Renal cortex interstitium (tissue), 11 donors: ENCODE results near the gene STRA8. TPM values are rescaled to one million over a fixed set of nuclear protein-coding genes. Genes with fewer than 3 reads are reported as not detected.
"Not testable (repeated sequence)": the region's sequence is repeated elsewhere in the genome, so short reads cannot be mapped to it uniquely, and the experiment has no call there.

Source experiments
- DNase-seq, 11 donors: peaks; one replicate each; pipeline ENCODE4 v3.0.0-alpha.2; 2013; ENCODE audit warnings: low read depth in 9 of 11, low spot score in 4 of 11; ENCODE audit errors: extremely low read depth in 1 of 11
- polyA plus RNA-seq, 3 donors: library from polyadenylated mRNA; unstranded; fragments of 120-200 nt; gene quantifications; one replicate each; pipeline ENCODE4 v1.2.1, GENCODE V29; 2013; ENCODE audit not compliant: insufficient read length in 3 of 3

Gene STRA8
- polyA plus RNA-seq, 3 donors, result 0.17 to 0.33 (median 0.30) TPM

DNA sequence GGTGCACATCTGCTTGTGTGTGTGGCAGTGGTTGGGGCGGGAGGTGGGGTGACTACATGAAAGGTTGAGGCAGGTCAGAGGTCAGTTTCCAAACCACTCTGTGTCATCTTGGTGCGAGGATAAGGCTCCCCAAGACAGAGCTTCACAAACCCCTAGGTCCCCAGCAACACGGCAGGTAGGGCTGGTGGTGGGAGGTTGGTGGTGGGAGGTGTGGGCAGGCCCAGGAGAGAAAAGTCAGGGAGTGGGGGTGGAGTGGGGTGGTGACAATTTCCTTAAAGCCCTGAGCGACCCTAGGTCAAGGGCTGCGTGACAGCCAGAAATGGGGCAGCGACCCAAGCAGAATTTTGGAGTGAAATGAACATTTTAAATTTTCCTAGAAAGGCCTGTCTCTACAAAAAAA lies 1.6 kb upstream of the STRA8 start:
- no peak for DNase-seq

DNA sequence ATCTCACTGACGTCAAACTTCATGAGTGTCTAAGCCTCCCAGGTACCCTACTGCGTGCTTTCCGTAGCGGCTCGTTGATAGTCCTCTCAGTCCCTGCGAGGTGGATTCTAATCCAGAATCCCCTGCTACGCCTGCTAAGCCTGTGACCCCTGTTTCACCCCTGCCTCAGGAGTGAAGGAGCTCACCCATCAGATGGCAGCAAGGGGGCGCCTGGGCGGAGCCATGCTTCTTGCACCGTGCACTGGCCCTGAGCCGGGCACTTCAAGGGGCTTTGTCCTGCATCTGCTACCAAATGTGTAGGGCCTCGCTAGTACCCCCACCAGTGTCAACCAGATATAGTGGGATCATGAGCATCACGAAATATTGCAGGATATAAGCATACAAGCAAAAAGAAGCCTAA lies 918 bp upstream of the STRA8 start:
- DNase-seq, result no peak

DNA sequence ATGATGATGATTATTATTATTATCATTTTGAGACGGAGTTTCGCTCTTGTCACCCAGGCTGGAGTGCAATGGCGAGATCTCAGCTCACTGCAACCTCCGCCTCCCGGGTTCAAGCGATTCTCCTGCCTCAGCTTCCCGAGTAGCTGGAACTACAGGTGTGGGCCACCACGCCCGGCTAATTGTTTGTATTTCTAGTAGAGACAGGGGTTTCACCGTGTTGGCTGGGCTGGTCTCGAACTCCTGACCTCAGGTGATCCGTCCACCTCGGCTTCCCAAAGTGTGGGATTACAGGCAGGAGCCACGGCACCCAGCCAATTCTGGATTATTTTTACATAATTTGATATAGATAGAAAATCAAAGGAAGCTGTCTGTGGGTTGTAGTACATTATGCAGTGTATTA lies 457 bp downstream of the STRA8 start:
- not testable (repeated sequence) for DNase-seq

DNA sequence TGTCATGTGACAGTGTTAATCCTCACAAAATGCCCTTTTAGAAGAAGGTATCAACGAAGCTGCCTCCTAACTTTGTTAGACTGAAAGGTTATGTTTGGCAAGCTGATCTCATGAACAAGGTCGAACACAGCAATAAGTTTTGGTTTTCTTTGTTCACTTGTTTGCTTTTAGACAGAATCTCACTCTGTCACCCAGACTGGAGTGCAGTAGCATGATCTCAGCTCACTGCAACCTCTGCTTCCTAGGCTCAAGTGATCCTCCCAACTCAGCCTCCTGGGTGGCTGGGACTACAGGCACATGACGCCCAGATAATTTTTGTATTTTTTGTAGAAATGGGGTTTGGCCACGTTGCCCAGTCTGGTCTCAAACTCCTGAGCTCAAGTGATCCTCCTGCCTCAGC lies 1.1 kb downstream of the STRA8 start:
- no peak for DNase-seq

DNA sequence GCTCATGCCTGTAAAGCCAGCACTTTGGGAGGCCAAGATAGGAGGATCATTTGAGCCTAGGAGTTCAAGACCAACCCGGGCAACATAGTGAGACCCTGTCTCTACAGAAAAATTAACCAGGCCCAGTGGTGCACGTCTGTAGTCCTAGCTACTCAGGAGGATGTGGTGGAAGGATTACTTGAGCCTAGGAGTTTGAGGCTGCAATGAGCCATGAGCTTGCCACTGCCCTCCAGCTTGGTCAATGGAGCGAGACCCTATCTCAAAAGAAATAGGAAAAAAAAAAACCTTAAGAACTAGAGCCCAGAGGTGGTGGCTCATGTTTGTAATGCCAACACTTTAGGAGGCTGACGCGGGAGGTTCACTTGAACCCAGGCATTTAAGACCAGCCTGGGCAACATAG lies 2.2 kb downstream of the STRA8 start:
- no peak for DNase-seq

DNA sequence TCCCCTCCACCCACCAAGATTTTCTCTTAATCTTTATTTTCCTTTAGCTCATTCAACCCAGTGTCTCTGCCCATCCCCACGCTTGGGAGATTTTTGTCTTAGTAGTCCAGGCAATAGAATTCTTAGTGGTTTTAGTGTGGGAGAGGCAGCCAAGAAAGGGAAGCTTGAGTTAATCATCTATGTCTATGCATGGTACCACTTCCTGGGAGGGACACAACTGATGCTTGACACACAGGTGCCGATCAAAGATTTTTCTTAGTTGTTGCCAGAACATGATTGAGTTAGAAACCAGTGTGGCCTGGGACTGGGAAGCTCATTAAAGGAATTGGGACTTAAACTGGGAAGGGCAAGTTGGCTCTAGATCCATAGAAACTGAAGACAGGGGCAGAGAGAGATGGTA lies 3.1 kb downstream of the STRA8 start:
- no peak for DNase-seq

DNA sequence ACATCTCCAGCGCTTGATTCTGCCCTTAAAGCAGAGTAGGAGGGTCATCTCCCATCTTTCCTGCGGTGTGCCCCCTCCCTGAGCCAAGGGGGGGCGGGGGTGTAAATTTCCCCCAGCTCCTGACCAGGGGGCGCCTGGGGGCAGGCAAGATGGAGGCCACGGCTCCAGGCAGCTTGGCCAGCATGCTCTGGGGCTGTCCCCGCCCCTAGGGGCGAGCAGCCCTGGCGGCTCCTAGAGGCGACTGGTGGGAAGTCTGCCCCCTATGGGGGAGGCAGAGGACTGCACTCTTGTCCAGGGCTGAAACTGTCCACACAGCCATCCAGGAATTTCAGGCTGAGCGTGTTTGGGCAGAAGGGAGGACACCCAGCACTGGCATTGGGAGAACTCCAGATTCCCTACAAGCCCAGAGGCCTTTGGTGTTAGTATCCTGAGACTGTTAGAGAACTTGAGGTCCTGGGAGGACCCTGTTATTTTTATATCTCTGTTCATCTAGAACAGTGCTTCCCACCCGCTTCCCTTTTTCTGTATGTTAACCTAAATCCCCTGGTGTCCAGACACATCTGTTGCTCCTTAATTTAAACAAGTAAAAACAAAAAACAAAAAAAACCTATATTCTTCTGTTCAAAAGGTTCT lies 4.6 kb downstream of the STRA8 start:
- no peak for DNase-seq

DNA sequence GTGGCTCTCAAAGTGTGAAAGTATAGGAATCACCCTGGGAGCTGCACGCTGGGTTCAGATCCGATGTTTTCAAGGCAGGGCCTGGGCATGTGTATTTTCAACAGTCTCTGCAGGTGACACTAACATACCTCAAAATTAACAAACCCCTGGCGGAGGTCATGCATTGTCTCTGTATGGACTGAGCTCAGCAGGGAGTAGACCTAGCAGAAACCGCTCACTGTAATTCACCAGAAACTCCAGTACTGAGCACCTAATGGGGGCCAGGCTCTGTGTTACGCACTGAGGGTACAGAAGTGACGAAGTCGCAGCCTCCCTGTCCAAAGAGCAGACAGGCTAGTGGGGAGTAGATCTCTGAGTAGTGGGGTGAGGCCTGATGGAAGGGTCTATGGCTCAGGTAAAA lies 5.6 kb downstream of the STRA8 start:
- no peak for DNase-seq

DNA sequence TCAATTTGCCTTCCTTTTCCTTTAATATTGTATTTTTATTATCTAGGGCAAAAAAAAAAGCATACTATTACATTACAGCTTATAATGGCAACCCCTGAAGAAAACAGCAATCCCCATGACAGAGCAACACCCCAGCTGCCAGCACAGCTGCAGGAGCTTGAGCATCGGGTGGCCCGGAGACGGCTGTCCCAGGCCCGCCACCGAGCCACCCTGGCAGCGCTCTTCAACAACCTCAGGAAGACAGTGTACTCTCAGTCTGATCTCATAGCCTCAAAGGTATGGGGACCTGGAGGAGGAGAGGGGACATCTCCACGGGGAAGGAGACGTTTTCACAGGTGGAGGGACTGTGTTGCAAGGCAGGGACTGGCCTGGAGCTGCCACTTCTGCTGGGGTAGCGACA lies 6.8 kb downstream of the STRA8 start:
- no peak for DNase-seq

DNA sequence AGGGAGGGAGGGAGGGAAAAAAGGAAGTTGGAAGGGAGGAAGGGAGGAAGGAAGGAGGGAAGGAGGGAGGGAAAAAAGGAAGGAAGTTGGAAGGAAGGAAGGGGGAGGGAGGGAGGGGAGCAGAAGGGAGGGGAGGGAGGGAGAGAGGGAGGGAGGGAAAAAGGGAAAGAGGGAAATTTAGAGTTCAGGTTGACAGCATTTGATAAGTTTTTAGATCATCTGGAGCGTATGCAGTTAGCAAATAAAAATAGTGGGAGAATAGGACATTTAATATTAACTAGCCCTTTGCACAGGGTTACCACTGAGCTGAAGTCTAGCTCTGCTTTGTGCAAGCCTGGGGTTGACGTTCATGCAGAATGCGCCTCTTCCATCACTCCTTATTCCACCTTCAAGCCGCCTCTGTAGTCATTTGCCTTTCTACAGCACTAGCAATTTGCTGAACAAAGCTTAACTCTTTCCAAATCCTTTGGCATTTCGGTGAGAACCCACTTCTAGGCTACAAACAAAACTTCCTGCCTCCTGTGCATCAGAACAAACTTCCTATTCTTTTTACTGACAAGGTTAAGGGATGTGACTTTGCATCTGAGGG lies 8.6 kb downstream of the STRA8 start:
- no peak for DNase-seq

DNA sequence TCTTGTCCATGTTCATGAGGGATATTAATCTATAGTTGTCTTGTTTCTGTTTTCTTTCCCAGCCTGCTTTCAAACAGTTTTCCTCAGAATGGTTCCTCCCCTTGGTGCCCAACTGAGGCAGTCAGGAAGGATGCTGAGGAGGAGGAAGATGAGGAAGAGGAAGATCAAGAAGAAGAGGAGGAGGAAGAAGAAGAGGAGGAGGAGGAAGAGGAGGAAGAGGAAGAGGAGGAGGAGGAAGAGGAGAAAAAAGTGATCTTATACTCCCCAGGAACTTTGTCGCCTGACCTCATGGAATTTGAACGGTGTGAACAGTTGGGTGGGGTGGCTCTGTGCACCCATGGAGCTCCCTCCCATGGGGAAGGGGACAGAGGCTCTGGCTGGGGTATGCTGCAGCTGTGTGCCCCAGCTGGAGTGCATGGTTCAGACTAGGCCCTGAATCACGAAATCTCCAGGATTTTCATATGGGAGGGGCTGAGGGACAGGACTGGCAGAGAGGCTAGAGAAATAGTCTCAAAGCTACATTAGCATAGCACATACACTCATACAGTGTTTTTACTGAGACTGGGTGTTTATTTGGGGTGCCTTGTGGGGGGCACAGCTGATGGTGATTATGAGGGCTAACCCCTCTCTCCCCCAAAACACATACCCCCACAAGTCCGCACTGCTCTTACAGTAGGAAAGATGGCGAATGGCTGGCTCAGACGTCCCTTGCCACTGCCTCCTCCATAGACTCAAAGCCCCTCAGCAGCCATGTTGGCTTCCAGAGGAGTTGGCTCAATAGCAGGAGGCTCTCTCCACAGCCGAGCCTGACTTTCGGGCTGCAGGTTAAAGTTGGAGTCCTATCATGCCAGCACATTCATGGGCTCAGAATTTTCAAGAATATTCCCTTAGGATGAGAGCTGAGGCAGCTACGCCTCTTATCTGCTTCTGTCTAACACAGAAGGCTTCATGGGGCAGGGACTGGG lies 11.9 kb downstream of the STRA8 start:
- DNase-seq, result no peak

DNA sequence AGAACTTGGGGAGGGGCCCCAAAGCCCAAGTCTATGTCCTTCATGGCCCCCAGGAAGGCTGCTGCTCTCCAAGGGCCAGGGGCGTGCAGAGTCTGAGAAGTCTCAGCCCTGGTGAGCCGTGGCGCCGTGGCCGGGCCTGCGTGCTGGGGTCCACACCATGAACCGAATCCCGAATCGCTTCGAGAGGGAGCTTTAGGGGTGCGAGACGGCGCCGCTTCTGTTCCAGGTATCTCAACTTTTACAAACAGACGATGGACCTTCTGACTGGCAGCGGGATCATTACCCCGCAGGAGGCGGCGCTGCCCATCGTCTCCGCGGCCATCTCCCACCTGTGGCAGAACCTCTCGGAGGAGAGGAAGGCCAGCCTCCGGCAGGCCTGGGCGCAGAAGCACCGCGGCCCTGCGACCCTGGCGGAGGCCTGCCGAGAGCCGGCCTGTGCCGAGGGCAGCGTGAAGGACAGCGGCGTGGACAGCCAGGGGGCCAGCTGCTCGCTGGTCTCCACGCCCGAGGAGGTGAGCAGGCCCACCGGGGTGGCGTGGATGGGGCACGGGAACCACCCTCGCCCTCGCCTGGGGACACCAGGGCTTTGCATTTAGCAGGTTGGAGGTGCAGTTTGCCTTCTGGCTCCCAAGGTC lies 12.7 kb downstream of the STRA8 start:
- DNase-seq, result no peak

DNA sequence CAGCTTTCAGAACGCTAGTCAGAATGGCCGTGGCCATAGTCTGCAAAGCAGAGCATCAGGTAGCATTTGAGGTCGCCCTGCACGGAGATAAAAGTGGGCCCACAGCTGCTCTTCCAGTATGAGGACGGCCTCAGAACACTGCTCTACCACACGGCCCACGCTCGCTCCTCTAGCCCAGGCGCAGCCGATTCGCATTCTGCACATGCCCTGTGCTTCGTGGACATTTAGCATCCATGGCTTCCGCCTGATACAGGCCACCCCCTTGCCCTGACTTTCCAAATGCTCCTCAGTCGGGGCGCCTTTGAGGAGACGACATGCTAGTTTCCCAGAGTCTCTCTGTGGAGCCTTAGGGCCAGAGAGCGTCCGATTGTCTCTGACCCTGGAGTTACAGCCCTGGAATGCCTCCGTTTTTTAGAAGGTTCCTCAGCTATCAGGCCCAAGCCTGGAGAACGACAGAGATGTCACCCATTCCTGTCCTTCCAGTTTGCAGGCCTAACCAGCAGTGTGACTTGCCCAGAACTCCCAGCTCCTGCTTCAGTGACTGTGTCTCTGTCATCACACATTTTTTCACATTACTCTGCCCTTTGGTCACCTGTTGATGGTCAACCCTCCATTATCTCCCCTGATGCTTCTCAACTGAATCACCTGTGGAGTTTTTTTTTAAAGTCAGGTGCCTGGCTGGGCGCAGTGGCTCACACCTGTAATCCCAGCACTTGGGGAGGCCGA lies 14.3 kb downstream of the STRA8 start:
- DNase-seq, result no peak

DNA sequence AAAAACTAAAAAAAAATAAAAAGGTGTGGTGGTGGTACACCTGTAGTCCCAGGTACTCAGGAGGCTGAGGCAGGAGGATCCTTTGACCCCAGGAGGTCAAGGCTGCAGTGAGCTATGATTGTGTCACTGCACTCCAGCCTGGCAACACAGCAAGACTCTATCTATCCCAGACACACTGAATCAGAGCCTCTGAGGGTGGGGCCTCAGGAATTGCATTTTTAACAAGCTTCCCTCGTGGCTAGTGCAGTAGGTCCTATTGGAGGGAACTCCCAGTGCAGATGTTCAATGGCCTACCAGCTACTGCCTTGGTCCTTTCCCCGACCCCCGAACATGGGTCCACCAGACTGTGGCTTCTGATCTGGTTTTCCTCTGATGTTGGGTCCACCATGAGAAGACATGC lies 14.9 kb downstream of the STRA8 start:
- no peak for DNase-seq

DNA sequence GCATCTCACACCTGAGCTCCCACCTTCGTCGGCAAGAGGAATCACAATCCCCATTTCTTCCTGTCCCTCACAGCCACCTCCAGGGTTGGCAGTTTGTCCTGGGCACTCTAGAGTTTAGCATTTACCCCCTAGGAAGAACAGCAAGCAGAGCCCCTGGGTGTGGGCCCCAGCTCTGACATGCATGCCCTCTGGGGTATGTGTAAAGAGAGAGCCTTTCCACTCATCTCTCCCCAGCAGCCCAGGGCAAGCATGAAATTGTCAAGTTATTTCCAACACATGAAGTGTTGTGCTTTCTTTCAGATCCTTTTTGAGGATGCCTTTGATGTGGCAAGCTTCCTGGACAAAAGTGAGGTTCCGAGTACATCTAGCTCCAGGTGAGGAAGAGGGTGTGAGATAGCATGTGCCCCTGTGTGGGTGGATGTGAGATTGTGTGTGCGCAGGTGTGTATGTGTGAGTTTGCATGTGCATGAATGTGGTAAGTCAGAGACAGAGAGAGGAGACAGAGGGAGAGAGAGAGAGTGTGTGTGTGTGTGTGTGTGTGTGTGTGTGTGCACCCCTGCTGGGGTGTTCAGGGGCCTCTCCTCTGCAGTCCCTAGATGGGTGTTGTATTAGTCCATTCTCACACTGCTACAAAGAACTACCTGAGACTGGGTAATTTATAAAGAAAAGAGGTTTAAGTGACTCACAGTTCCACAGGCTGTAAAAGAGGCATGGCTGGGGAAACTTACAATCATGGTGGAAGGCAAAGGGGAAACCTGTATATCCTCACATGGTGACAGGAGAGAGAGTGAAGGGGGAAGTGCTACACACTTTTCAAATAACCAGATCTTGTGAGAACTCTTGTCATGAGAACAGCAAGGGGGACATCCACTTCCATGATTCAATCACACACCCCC lies 18.1 kb downstream of the STRA8 start:
- no peak for DNase-seq

DNA sequence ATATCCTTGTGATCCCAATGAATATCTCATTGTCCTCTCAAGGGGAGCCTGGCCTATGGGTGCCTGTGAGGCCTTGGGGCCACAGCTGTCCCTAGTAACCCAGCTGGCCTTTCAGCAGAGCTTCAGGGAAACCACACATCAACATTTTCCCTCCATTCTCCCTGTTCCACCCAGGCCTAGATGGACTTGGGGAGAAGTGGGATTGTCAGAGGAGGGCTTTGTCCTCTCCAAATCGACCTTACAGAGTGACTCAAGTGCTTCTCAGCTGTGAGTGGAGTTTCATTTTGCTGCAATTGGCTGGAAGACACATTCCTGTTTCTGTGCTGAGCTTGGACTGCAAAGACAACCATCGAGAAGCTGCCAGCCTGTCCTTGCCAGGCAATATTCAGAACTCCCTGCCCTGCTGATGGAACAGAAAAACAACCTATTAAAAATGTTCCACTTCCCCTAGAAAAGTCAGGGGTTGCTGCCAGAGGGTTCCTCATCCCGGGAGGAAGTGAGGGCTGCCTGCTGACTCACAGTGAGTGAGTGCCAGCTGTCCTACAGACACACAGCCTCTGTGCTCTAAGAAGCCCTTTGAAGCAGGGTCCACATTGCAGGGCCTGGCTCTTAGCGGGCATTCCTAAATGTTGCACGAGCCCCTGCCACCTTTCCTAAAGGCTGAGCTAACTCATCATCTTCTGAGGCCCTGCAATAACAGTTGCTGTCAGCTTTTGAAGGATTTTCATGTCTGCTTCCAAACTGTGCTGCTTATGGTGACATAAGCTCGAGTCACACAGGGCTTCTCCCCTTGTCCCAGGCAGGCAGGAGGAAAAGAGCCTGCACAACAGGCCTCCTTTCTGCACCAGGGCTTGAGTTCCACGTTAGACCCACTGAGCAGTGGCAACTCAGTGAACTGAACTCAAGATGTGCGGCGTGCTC lies 20.5 kb downstream of the STRA8 start:
- DNase-seq, result no peak

DNA sequence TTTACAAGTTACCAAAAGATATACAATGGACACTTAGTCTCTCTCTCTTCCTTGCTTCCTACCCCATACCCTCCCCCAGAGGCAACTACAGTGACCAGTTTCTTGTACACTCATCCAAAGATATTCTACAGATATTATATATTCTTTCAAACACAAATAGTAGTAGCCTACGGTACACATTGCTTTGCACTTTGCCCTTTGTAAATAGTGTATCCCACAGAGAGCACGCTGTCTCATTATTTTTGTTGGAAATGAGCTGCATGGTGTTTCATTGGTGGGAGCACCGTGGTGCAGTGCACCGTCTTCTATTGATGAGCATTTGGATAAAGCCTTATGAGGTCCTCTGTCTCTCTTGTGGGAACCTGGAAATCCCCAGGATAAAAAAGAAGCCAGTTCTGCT lies 24.2 kb downstream of the STRA8 start:
- no peak for DNase-seq
